B cell (primary cell): Measurements from ENCODE around the gene SNTG2. TPM values are rescaled to one million over a fixed set of nuclear protein-coding genes. Genes with fewer than 3 reads are reported as not detected.

Experiments
- ATAC-seq: fragments of 200-7000 bp; cut with Tn5 transposase; one replicate; pipeline ENCODE4 v1.10.0; 2021; ENCODE audit warnings: low read depth, mild to moderate bottlenecking, moderate number of reproducible peaks, moderate library complexity
- CTCF ChIA-PET: fragments of 350-600 bp; sonication (Branson Sonifier 250); formaldehyde crosslinking; loops from one replicate; lab custom pipeline; 2021; ENCODE audit warnings: antibody characterized with exemption, inconsistent platforms; lab: Charles Lee
- POLR2A ChIA-PET: fragments of 350-600 bp; sonication (Branson Sonifier 250); formaldehyde crosslinking; loops from one replicate; lab custom pipeline; 2021; ENCODE audit warnings: antibody characterized with exemption; lab: Charles Lee
- DNase-seq: peaks from one replicate; pipeline ENCODE4 v3.0.0; 2013
- H2AFZ ChIP-seq: 2 replicates; pipeline ENCODE4 v1.6.1; 2012; ENCODE audit warnings: mild to moderate bottlenecking, low read depth, low read length; ENCODE audit not compliant: insufficient read depth, poor library complexity, severe bottlenecking
- H3K27ac ChIP-seq, 2 donors: 1 replicate in 1 of 2; 2 replicates in 1 of 2; pipeline ENCODE4 v1.5.1; 2012 to 2013; ENCODE audit warnings: low read length in 2 of 2, mild to moderate bottlenecking in 2 of 2, moderate library complexity in 1 of 2
- H3K27me3 ChIP-seq, 4 experiments: fragments of 200-600 bp in 1 of 4; sonication (generic) in 1 of 4; replicated peaks in 1 of 4; 1 replicate in 2 of 4; 2 replicates in 2 of 4; pipeline versions ENCODE4 v1.6.1 to v1.7.0; 2013 to 2016; ENCODE audit warnings: low read length in 3 of 4, mild to moderate bottlenecking in 2 of 4, mixed read lengths in 1 of 4, moderate library complexity in 1 of 4; ENCODE audit not compliant: insufficient read depth in 4 of 4, control insufficient read depth in 3 of 4; ENCODE audit errors: control extremely low read depth in 1 of 4
- H3K36me3 ChIP-seq, 2 experiments: replicated peaks in 1 of 2; 1 replicate in 1 of 2; 2 replicates in 1 of 2; pipeline versions ENCODE4 v1.6.1 to v1.7.1; 2013; ENCODE audit warnings: low read length in 1 of 2; ENCODE audit not compliant: insufficient read depth in 2 of 2, control insufficient read depth in 1 of 2; ENCODE audit errors: control extremely low read depth in 1 of 2, extremely low read depth in 1 of 2
- H3K4me1 ChIP-seq, 2 donors: fragments of 200-600 bp in 1 of 2; sonication (generic) in 1 of 2; 1 replicate in 1 of 2; 2 replicates in 1 of 2; pipeline versions ENCODE4 v1.5.1 to v1.6.1; 2013 to 2017; ENCODE audit warnings: low read length in 2 of 2; ENCODE audit not compliant: control insufficient read depth in 2 of 2, insufficient read depth in 2 of 2
- H3K4me2 ChIP-seq: replicated peaks from 2 replicates; pipeline ENCODE3; 2012; ENCODE audit warnings: mild to moderate bottlenecking, low read depth, low read length; ENCODE audit not compliant: poor library complexity, severe bottlenecking
- H3K4me3 ChIP-seq, 5 experiments: fragments of 200-600 bp in 1 of 5; sonication (generic) in 1 of 5; 1 replicate in 3 of 5; 2 replicates in 2 of 5; pipeline versions ENCODE4 v1.5.1 to v1.7.0; 2011 to 2016; ENCODE audit warnings: low read length in 4 of 5, mild to moderate bottlenecking in 4 of 5, low read depth in 2 of 5, control low read depth in 1 of 5, moderate library complexity in 1 of 5; ENCODE audit not compliant: insufficient read depth in 1 of 5; ENCODE audit errors: control extremely low read depth in 1 of 5, extremely low read depth in 1 of 5
- H3K79me2 ChIP-seq: fragments of 200-600 bp; sonication (generic); one replicate; pipeline ENCODE4 v1.6.0; 2016; ENCODE audit warnings: low read length; ENCODE audit not compliant: control insufficient read depth, insufficient read depth
- H3K9ac ChIP-seq: fragments of 200-600 bp; sonication (generic); 2 replicates; pipeline ENCODE4 v1.6.1; 2017; ENCODE audit warnings: mild to moderate bottlenecking, low read length, moderate library complexity
- H3K9me3 ChIP-seq, 3 donors: one replicate each; pipeline versions ENCODE4 v1.6.1 to v1.7.1; 2013; ENCODE audit warnings: low read length in 2 of 3; ENCODE audit not compliant: control insufficient read depth in 2 of 3, insufficient read depth in 1 of 3; ENCODE audit errors: control extremely low read depth in 1 of 3
- H4K20me1 ChIP-seq: 2 replicates; pipeline ENCODE4 v1.6.0; 2012; ENCODE audit warnings: mild to moderate bottlenecking, low read length; ENCODE audit not compliant: insufficient read depth, control insufficient read depth, poor library complexity, severe bottlenecking
- H3K27ac Mint-ChIP-seq: one replicate; pipeline ENCODE4 v1.8.0; 2021; ENCODE audit warnings: mixed read lengths
- H3K27me3 Mint-ChIP-seq: one replicate; pipeline ENCODE4 v1.8.0; 2021; ENCODE audit warnings: mixed read lengths
- H3K4me1 Mint-ChIP-seq: one replicate; pipeline ENCODE4 v1.8.0; 2021; ENCODE audit warnings: mixed read lengths
- H3K4me3 Mint-ChIP-seq: one replicate; pipeline ENCODE4 v1.8.0; 2021; ENCODE audit warnings: mixed read lengths
- H3K9me3 Mint-ChIP-seq: one replicate; pipeline ENCODE4 v1.8.0; 2022; ENCODE audit warnings: mixed read lengths; ENCODE audit not compliant: insufficient read depth
- CTCF ChIP-seq: fragments of 200-600 bp; IDR thresholded peaks from one replicate; pipeline ENCODE4 v1.8.0; 2022; ENCODE audit warnings: antibody characterized with exemption, mild to moderate bottlenecking
- EZH2 ChIP-seq: IDR thresholded peaks from 2 replicates; pipeline ENCODE4 v1.6.1; 2012; ENCODE audit warnings: borderline replicate concordance, low read depth, mild to moderate bottlenecking, moderate library complexity, low read length; ENCODE audit not compliant: insufficient read depth, poor library complexity, severe bottlenecking
- WGBS: methylation state at CpG from one replicate; pipeline ENCODE4 v1.1.5; 2013; ENCODE audit warnings: missing lambda C conversion rate; ENCODE audit not compliant: insufficient coverage; 5-methylcytosine and 5-hydroxymethylcytosine counted together
- intact Hi-C: fragments of 100-400 bp; cut with micrococcal nuclease; formaldehyde crosslinking; loops from one replicate; pipeline ENCODE4 v1.10.0; 2022
- polyA plus RNA-seq: library from polyadenylated mRNA; depleted of rRNA; stranded (reverse); fragments of >200 nt; gene quantifications from 2 replicates; pipeline ENCODE4 v1.2.3, GENCODE V29; 2012
- total RNA-seq, 2 donors: library from RNA; stranded (reverse); fragments of 120-200 nt in 1 of 2; gene quantifications; 1 replicate in 1 of 2; 2 replicates in 1 of 2; pipeline versions ENCODE4 v1.2.3 to v1.2.4, GENCODE V29; 2013 to 2022

The SNTG2 gene
- total and polyA plus RNA-seq, 2 donors (not counting 1 experiment from before 2014, with no cell fraction given): 2.1 to 2.4 TPM

- Mint-ChIP-seq H3K9me3 (no peaks in the 10 kb centered on the region), H3K4me3 (no peak overlapping the region), H3K27ac (no peak overlapping the region), H3K4me1 (no peaks in the 10 kb centered on the region), H3K27me3 (no peaks in the 10 kb centered on the region)
- WGBS: 93% methylated on average over 9 of the region's 10 CpGs
- H3K27me3 ChIP-seq: no peaks in the 10 kb centered on the region
- intact Hi-C loops: no loop called here
- no peaks in the 10 kb centered on the region for H3K4me1 ChIP-seq
- no peaks in the 10 kb centered on the region for H3K79me2 ChIP-seq
- H3K9me3 ChIP-seq: no peaks in the 10 kb centered on the region
- ATAC-seq (no peak), DNase-seq (no peak)
- H3K9ac ChIP-seq: no peak overlapping the region
- H3K27ac ChIP-seq: no peak overlapping the region
- no peaks in the 10 kb centered on the region for H4K20me1 ChIP-seq
- no peak for TF ChIP-seq EZH2
- no peak for TF ChIP-seq CTCF
- H3K4me2 ChIP-seq: no peak overlapping the region
- CTCF ChIA-PET: no interaction called here
- no peak overlapping the region for H2AFZ ChIP-seq
- no peaks in the 10 kb centered on the region for H3K36me3 ChIP-seq
- POLR2A ChIA-PET: no interaction called here
- no peak overlapping the region for H3K4me3 ChIP-seq
Observed at GRCh38 chr2:1101011-1101782, 150.5 kb downstream of the SNTG2 start.

GRCh38 chr2:1101982-1102590 is 151.4 kb downstream of the SNTG2 start:
- CTCF ChIA-PET: no interaction called here
- ATAC-seq: no peak

More at GRCh38 chr2:1101982-1102590, 151.4 kb downstream of the SNTG2 start:
- no peaks in the 10 kb centered on the region for H3K9me3 Mint-ChIP-seq
- Histone ChIP-seq H4K20me1 (no peaks in the 10 kb centered on the region), H3K9ac (no peak overlapping the region), H3K27ac (no peak overlapping the region), H3K36me3 (no peaks in the 10 kb centered on the region), H3K4me3 (no peak overlapping the region), H3K4me2 (no peak overlapping the region), H2AFZ (no peak overlapping the region), H3K4me1 (no peaks in the 10 kb centered on the region), H3K79me2 (no peaks in the 10 kb centered on the region), H3K9me3 (no peaks in the 10 kb centered on the region), H3K27me3 (no peaks in the 10 kb centered on the region)
- no peak overlapping the region for H3K27ac Mint-ChIP-seq
- H3K27me3 Mint-ChIP-seq: no peaks in the 10 kb centered on the region
- intact Hi-C loops: no loop called here
- DNase-seq: no peak
- no peaks in the 10 kb centered on the region for H3K4me1 Mint-ChIP-seq
- POLR2A ChIA-PET: no interaction called here
- no peak overlapping the region for H3K4me3 Mint-ChIP-seq
- 67% methylated on average over 13 of the region's 16 CpGs for WGBS
- TF ChIP-seq EZH2 (no peak), CTCF (no peak)
